Activated CD4-positive, alpha-beta T cell treated with anti-CD3 and anti-CD28 coated beads, Interleukin-2, amount 10 ng/mL, durations not matched to agents 7 days and 5 days (primary cell): ENCODE data around the gene ITGA11. TPM values are rescaled to one million over a fixed set of nuclear protein-coding genes. Genes with fewer than 3 reads are reported as not detected.

Experiments
- CTCF ChIA-PET: fragments of 350-600 bp; sonication (Branson Sonifier 250); formaldehyde crosslinking; loops from one replicate; lab custom pipeline; 2021; ENCODE audit warnings: antibody characterized with exemption; lab: Charles Lee
- POLR2A ChIA-PET: fragments of 350-600 bp; sonication (Branson Sonifier 250); formaldehyde crosslinking; loops from one replicate; lab custom pipeline; 2021; ENCODE audit warnings: antibody characterized with exemption; lab: Charles Lee
- DNase-seq: peaks from one replicate; pipeline ENCODE4 v3.0.0-alpha.2; 2020
- H3K27ac Mint-ChIP-seq: one replicate; pipeline ENCODE4 v1.8.0; 2021; ENCODE audit warnings: mild to moderate bottlenecking, moderate library complexity, mixed read lengths
- H3K27me3 Mint-ChIP-seq: one replicate; pipeline ENCODE4 v1.8.0; 2021; ENCODE audit warnings: mixed read lengths
- H3K36me3 Mint-ChIP-seq: one replicate; pipeline ENCODE4 v1.8.0; 2021; ENCODE audit warnings: low read depth, mixed read lengths
- H3K4me1 Mint-ChIP-seq: one replicate; pipeline ENCODE4 v1.8.0; 2021; ENCODE audit warnings: mixed read lengths
- H3K4me3 Mint-ChIP-seq: one replicate; pipeline ENCODE4 v1.8.0; 2021; ENCODE audit warnings: mild to moderate bottlenecking, moderate library complexity, mixed read lengths
- H3K9me3 Mint-ChIP-seq: one replicate; pipeline ENCODE4 v1.8.0; 2021; ENCODE audit warnings: mixed read lengths
- total RNA-seq, 2 experiments: library from RNA; stranded (reverse); gene quantifications; one replicate each; pipeline ENCODE4 v1.2.3, GENCODE V29; 2021

Gene ITGA11
- total RNA-seq, 2 experiments from 2014 or later, result 1.0 to 1.1 TPM

GRCh38 chr15:68385671-68386586 is 46.0 kb downstream of the ITGA11 start:
- DNase-seq, result no peak
- ChIA-PET CTCF (interaction anchor here (1.4 kb wide), 1 partner anchor 80 kb away, joined by 3 read pairs; no protein-coding TSS in a partner anchor), POLR2A (no interaction called here)
- peaks cover 5% of the 10 kb centered on the region for H3K36me3 Mint-ChIP-seq
- no peak overlapping the region for H3K4me3 Mint-ChIP-seq
- peaks cover 6% of the 10 kb centered on the region for H3K9me3 Mint-ChIP-seq
- H3K27ac Mint-ChIP-seq, result no peak overlapping the region
- H3K27me3 Mint-ChIP-seq, result no peaks in the 10 kb centered on the region
- H3K4me1 Mint-ChIP-seq, result peaks cover 19% of the 10 kb centered on the region

- H3K27me3 Mint-ChIP-seq, result no peaks in the 10 kb centered on the region
- ChIA-PET CTCF (no interaction called here), POLR2A (no interaction called here)
- no peak for DNase-seq
- H3K27ac Mint-ChIP-seq, result no peak overlapping the region
- peaks cover 18% of the 10 kb centered on the region for H3K4me1 Mint-ChIP-seq
- no peak overlapping the region for H3K4me3 Mint-ChIP-seq
- H3K9me3 Mint-ChIP-seq, result peaks cover 6% of the 10 kb centered on the region
- H3K36me3 Mint-ChIP-seq, result peaks cover 5% of the 10 kb centered on the region
These were observed 46.8 kb downstream of the ITGA11 start for GRCh38 chr15:68385240-68385561.

- ChIA-PET POLR2A (no interaction called here), CTCF (interaction anchor here (0.7 to 3.3 kb wide), 4 partner anchors 10 to 97 kb away, joined by 3 to 18 read pairs (median 4); no protein-coding TSS in a partner anchor)
- DNase-seq, result no peak
- Mint-ChIP-seq H3K9me3 (peaks cover 6% of the 10 kb centered on the region), H3K27ac (no peak overlapping the region), H3K36me3 (peaks cover 5% of the 10 kb centered on the region), H3K4me1 (peaks cover 18% of the 10 kb centered on the region), H3K27me3 (no peaks in the 10 kb centered on the region), H3K4me3 (no peak overlapping the region)
These were observed 47.3 kb downstream of the ITGA11 start for GRCh38 chr15:68384451-68385239.

GRCh38 chr15:68383161-68384074 is 48.5 kb downstream of the ITGA11 start:
- no peak overlapping the region for H3K4me3 Mint-ChIP-seq
- no peaks in the 10 kb centered on the region for H3K27me3 Mint-ChIP-seq
- no peak overlapping the region for H3K27ac Mint-ChIP-seq
- DNase-seq, result peak; percentile 75
- ChIA-PET POLR2A (no interaction called here), CTCF (interaction anchor here (0.7 to 3.3 kb wide), 5 partner anchors 8 to 241 kb away, joined by 3 to 18 read pairs (median 3); no protein-coding TSS in a partner anchor)
- H3K36me3 Mint-ChIP-seq, result peaks cover 5% of the 10 kb centered on the region
- peaks cover 6% of the 10 kb centered on the region for H3K9me3 Mint-ChIP-seq
- peaks cover 27% of the 10 kb centered on the region for H3K4me1 Mint-ChIP-seq

- no peaks in the 10 kb centered on the region for H3K27me3 Mint-ChIP-seq
- CTCF ChIA-PET, result interaction anchor here (0.7 to 3.3 kb wide), 3 partner anchors 9 to 240 kb away, joined by 3 to 18 read pairs (median 3); no protein-coding TSS in a partner anchor
- H3K27ac Mint-ChIP-seq, result no peak overlapping the region
- no peak overlapping the region for H3K4me3 Mint-ChIP-seq
- H3K9me3 Mint-ChIP-seq, result peaks cover 6% of the 10 kb centered on the region
- peaks cover 5% of the 10 kb centered on the region for H3K36me3 Mint-ChIP-seq
- POLR2A ChIA-PET, result interaction anchor here (0.6 kb wide), 1 partner anchor 129 kb away, joined by 4 read pairs; no protein-coding TSS in a partner anchor
- DNase-seq, result no peak
- peaks cover 27% of the 10 kb centered on the region for H3K4me1 Mint-ChIP-seq
These were observed 49.5 kb downstream of the ITGA11 start for GRCh38 chr15:68382286-68383007.

- no peak for DNase-seq
- Mint-ChIP-seq H3K27me3 (no peaks in the 10 kb centered on the region), H3K27ac (peak overlapping the region; percentile 78), H3K36me3 (peaks cover 5% of the 10 kb centered on the region), H3K9me3 (peaks cover 6% of the 10 kb centered on the region), H3K4me3 (no peak overlapping the region), H3K4me1 (peaks cover 27% of the 10 kb centered on the region)
- CTCF ChIA-PET, result no interaction called here
- POLR2A ChIA-PET, result no interaction called here
These were observed 51.5 kb downstream of the ITGA11 start for GRCh38 chr15:68380456-68380855.

GRCh38 chr15:68379759-68380290 is 52.1 kb downstream of the ITGA11 start:
- peaks cover 6% of the 10 kb centered on the region for H3K9me3 Mint-ChIP-seq
- ChIA-PET CTCF (interaction anchor here (1.4 to 2.2 kb wide), 2 partner anchors 73 to 77 kb away, joined by 4 to 8 read pairs; no protein-coding TSS in a partner anchor), POLR2A (interaction anchor here (1.0 kb wide), 1 partner anchor 10 kb away, joined by 3 read pairs; no protein-coding TSS in a partner anchor)
- peaks cover 5% of the 10 kb centered on the region for H3K36me3 Mint-ChIP-seq
- H3K27ac Mint-ChIP-seq, result peak overlapping the region; percentile 78
- peak; percentile 34 for DNase-seq
- H3K4me1 Mint-ChIP-seq, result peaks cover 27% of the 10 kb centered on the region
- H3K4me3 Mint-ChIP-seq, result no peak overlapping the region
- no peaks in the 10 kb centered on the region for H3K27me3 Mint-ChIP-seq

GRCh38 chr15:68379058-68379758 is 52.8 kb downstream of the ITGA11 start:
- Mint-ChIP-seq H3K27me3 (no peaks in the 10 kb centered on the region), H3K4me3 (no peak overlapping the region), H3K27ac (peak overlapping the region; percentile 78), H3K36me3 (peaks cover 5% of the 10 kb centered on the region), H3K4me1 (peaks cover 27% of the 10 kb centered on the region), H3K9me3 (peaks cover 6% of the 10 kb centered on the region)
- ChIA-PET POLR2A (interaction anchor here (1.0 kb wide), 1 partner anchor 11 kb away, joined by 3 read pairs; no protein-coding TSS in a partner anchor), CTCF (interaction anchor here (0.9 to 2.2 kb wide), 3 partner anchors 72 to 81 kb away, joined by 3 to 8 read pairs (median 4); no protein-coding TSS in a partner anchor)
- no peak for DNase-seq

GRCh38 chr15:68378595-68378994 is 53.4 kb downstream of the ITGA11 start:
- POLR2A ChIA-PET, result no interaction called here
- H3K9me3 Mint-ChIP-seq, result peaks cover 6% of the 10 kb centered on the region
- H3K4me3 Mint-ChIP-seq, result no peak overlapping the region
- no peak overlapping the region for H3K27ac Mint-ChIP-seq
- peaks cover 26% of the 10 kb centered on the region for H3K4me1 Mint-ChIP-seq
- peaks cover 5% of the 10 kb centered on the region for H3K36me3 Mint-ChIP-seq
- H3K27me3 Mint-ChIP-seq, result no peaks in the 10 kb centered on the region
- CTCF ChIA-PET, result interaction anchor here (0.9 to 2.2 kb wide), 3 partner anchors 72 to 80 kb away, joined by 3 to 8 read pairs (median 4); no protein-coding TSS in a partner anchor
- no peak for DNase-seq

GRCh38 chr15:68377766-68378165 is 54.2 kb downstream of the ITGA11 start:
- no peak overlapping the region for H3K4me3 Mint-ChIP-seq
- no peak overlapping the region for H3K27ac Mint-ChIP-seq
- DNase-seq, result no peak
- peaks cover 5% of the 10 kb centered on the region for H3K36me3 Mint-ChIP-seq
- peaks cover 4% of the 10 kb centered on the region for H3K9me3 Mint-ChIP-seq
- H3K27me3 Mint-ChIP-seq, result no peaks in the 10 kb centered on the region
- H3K4me1 Mint-ChIP-seq, result peaks cover 24% of the 10 kb centered on the region
- ChIA-PET CTCF (interaction anchor here (2.2 kb wide), 1 partner anchor 71 kb away, joined by 8 read pairs; no protein-coding TSS in a partner anchor), POLR2A (no interaction called here)
